Measurements from ENCODE around the gene PSMB2.
"Not testable (repeated sequence)": the region's sequence is repeated elsewhere in the genome, so short reads cannot be mapped to it uniquely, and the experiment has no call there.

Gene PSMB2

GRCh38 chr1:35591211-35591610 is 50.1 kb downstream of the PSMB2 start:
- DNase-seq, result no peak

- no peak for DNase-seq
Measured at GRCh38 chr1:35590476-35591040, 50.8 kb downstream of the PSMB2 start.

DNA sequence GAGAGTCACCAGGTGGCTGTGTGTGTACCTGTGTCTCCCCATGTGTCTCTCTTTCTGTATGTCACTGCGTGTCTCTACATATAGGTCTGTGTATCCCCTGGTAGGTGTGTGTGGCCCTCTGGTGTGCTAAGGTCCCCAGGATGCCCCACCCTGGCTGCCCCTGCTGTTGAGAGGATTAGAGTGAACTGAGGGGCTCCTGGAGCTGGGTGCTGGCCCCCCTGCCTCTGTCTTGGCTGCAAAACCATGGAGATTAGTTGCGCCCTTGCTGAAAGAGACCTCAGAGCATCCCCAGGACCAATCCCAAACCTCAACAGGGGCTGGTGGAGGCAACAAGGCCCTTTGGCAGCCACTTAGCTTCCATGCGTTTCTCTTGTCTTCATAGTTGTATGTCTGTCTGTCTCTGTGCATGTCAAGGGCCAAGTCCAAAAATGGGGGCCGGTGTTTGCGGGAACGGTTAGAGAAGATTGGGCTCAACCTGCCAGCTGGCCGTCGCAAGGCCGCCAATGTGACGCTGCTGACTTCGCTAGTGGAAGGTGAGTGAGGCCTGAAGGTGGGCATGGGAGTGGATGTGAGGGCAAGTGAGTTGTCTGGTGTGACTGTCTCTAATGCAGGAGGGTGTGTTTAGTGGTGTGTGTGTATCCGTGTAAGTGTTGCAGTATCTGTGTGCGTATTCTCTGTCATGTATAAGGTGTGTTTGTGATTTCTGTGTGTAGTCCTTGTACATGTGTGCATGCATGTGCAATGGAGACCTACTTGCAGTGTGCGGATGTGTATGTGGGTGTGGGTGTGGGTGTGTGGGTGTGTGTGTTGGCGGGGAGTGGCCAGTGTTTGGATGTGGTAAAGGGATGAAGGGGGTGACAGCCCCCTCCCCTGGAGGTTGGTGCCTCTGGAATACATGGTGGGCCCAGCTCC is 51.6 kb downstream of the PSMB2 start:
- no peak for DNase-seq

GRCh38 chr1:35588197-35588910 is 53.0 kb downstream of the PSMB2 start:
- DNase-seq, result no peak

DNA sequence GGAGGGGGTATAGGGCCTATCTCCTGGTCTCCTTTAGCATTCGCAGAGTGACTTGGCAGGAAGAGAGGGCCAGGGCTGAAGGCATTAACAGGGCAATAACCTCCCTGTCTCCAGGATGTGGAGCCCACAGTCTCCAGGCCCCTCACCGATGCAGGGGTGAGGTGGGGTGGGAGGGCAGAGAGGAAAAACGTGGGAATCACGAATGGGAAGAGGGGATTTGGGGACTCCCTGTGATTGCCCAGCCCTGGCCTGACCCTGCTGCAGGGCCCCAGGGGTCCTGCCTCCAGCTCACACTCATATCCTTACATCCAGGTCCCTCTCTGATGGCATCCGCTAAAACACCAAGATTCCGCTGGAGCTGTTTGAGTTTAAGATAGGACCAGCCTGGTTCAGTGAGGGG is 53.6 kb downstream of the PSMB2 start:
- no peak for DNase-seq

- no peak for DNase-seq
Measured at GRCh38 chr1:35586808-35587207, 54.5 kb downstream of the PSMB2 start.

DNA sequence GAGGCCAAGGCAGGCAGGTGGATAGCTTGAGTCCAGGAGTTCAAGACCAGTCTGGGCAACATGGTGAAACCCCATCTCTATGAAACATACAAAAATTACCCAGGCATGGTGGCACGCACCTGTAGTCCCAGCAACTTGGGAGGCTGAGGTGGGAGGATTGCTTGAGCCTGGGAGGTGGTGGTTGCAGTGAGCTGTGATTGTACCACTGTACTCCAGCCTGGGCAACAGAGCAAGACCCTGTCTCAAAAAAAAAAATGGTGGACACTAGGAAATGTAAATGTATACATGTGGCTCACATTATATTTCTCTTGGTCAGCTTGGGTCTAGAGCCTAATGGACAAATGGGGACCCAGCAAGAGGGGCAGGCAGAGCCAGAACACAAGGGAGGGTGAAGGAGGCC is 55.5 kb downstream of the PSMB2 start:
- not testable (repeated sequence) for DNase-seq

GRCh38 chr1:35585281-35585680 is 56.0 kb downstream of the PSMB2 start:
- no peak for DNase-seq

DNA sequence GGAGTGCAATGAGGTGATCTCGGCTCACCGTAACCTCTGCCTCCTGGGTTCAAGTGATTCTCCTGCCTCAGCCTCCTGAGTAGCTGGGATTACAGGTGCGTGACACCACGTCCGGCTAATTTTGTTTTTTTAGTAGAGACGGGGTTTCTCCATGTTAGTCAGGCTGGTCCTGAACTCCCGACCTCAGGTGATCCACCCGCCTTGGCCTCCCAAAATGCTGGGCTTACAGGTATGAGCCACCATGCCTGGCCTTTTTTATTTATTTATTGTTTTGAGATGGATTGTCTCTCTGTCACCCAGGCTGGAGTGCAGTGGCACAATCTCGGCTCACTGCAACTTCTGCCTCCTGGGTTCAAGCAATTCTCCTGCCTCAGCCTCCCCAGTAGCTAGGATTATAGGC is 59.7 kb downstream of the PSMB2 start:
- not testable (repeated sequence) for DNase-seq

DNA sequence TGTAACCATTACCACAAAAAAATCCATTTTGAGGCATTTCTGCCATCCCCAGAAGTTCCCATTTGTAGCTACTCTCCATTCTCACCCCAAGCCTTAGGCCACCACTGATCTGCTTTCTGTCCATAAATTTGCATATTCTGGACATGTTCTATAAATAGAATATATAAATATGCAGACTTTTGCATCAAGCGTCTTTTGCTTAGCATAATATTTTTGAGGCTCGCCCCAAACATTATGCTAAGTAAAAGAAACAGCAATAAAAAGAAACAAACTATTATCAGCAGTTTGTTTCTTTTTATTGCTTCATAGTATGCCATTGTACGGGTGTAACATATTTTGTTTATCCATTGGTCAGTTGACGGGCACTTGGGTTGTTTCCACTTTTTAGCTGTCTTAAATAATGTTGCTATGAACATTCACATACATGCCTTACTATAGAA is 60.4 kb downstream of the PSMB2 start:
- no peak for DNase-seq

GRCh38 chr1:35577071-35577998 is 64.0 kb downstream of the PSMB2 start:
- no peak for DNase-seq

DNA sequence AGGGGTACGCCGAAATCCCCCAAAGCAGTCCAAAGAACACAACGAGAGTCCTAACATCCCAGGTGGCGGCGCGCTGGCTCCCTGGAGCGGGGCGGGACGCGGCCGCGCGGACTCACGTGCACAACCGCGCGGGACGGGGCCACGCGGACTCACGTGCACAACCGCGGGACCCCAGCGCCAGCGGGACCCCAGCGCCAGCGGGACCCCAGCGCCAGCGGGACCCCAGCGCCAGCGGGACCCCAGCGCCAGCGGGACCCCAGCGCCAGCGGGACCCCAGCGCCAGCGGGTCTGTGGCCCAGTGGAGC is 64.6 kb downstream of the PSMB2 start:
- not testable (repeated sequence) for DNase-seq

DNA sequence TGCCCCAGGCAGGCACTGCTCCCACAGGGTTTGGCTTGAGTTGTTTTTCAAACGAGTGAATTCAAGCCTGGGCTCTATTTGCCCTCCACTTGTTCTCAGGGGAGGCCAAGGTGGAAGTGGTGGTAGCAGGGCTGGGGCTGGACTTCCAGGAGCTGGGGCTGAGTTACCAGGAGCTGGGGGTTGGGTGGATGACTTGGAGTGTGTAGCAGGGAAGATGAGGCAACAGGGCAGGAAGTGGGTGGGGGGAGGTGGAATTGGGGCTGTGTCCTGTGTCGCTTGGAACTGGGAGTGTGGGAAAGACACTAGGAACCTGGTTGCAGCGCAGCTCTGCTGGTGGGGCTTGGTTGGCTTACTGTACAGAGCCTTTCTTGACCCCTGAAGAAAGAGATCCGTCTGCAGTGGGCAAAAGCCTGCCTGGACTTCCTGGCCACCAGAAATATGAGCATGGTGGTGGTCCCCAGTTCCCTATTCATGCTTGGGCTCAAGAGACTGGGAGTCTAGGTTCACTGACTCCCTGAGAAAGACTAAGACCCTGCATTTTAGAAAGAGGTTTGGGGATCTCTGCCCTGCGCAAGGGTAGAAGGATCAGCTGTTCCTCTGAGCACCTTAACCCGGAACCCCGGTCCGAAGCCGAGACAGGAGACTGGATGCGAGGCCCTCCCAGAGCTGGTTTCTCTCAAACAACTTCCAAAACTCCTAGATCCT is 65.1 kb downstream of the PSMB2 start:
- DNase-seq, result peak; percentile 54

DNA sequence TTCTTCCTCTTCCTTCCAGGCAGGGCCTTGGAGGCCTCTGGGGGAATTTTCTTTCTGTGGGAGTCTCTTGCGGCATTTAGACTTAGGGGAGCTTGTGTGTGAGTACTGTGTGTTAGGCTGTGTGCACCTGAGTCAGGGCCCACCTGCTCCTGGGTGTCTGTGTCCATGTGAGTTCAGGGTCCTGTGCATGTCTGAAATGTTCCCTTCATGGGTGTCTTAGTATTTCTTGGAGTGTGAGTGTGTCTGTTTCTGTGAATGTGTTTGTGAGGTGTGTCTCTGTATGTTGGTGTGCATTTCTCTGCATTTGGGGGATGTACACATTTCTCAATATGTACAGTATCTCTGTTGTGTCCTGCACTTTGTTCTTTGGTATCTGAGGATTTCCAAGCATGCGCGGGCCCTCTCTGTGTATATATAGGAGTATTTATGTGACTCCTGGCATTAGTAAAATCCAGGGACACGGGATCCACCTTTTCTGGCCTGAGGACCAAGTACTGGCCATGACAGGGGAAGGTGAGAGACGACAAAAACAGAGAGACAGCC is 65.8 kb downstream of the PSMB2 start:
- DNase-seq, result no peak

DNA sequence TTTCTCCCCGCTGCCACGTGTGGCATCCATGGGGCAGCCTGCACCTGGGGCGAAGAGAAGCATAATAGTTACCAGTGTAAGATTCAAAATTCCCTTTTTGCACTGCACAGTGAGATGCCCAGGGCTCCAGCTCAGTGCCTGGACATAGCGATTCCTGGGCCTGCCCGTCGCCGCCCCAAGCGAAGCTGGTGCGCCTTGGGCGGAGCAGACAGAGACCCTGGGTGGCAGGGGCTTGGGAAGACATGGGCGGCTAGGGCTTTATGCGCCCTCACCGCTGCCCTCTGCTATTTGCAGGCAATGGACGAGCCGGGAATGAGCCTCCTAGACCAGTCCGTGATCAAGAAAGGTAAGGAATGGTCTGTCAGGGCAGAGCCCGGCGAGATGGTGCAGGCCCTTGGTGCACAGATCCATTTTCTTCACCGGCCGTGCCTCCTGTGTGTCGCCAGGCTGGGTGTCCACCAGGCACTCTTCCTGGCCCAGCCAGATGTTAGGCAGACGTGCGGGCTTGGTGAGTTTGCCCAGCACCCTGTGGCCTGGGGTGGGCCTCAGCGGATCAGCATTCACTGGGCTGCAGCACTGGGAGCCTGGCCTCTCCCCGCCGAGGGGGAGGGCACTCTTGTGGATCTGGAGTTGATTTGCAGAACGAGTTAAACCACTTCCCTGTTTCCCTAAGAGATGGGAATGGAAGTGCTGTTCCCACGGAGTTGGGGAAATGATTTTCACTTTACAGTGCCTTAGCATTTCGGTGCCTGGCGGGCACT is 66.5 kb downstream of the PSMB2 start:
- no peak for DNase-seq

GRCh38 chr1:35574125-35574654 is 67.1 kb downstream of the PSMB2 start:
- no peak for DNase-seq

DNA sequence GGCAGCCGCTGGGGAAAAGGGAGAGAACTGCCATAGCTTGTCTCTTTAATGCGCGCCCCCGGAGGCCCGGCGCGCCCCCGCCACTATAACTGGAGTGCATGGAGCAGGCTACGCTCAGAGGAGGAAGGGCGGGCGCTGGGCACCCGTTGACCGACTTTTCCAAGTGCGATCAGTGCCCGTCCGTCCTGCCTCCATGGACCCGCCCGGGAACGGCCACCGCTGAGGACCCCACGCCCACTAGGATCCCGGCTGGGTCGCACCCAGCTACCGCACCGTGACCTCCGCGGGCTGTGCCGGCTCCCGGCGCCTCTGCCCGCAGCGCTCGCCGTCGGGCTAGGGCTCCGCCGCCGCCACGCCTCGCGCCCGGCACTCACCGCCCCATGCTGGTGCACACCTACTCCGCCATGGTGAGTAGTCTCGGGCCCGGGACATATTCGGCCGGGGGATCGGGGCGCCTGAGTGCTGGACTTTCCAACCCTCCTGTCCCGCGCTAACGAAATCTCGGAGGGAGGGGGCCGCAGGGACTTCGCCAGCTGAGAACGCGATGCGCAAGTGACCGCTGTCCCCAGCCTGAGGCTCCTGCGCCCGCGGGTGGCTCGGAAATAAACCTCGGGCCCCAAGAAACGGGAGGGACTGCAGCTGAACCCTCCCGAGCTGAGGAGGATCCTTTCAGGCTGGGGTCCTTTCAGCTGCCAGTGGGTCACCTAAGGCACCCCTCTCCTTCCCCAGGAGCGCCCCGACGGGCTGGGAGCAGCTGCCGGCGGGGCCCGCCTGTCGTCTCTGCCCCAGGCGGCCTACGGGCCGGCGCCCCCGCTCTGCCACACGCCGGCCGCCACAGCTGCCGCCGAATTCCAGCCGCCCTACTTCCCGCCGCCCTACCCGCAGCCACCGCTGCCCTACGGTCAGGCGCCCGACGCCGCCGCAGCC is 67.9 kb downstream of the PSMB2 start, which contains the start of gene TFAP2E:
TFAP2E (plus strand) TSS at position 117 of the 927 bp plus-strand sequence; CDS start at position 381, 264 bp downstream.
- DNase-seq, result no peak

- no peak for DNase-seq
Measured at GRCh38 chr1:35572296-35572695, 69.0 kb downstream of the PSMB2 start.

GRCh38 chr1:35571263-35571662 is 70.1 kb downstream of the PSMB2 start:
- DNase-seq, result no peak
